HL-60 (cell line): ENCODE measurements around the gene TRIP4.
A peak's percentile ranks its signal among the peaks of the same experiment; 100 is the strongest.

ENCODE experiments used
- DNase-seq, 2 experiments: peaks; one replicate each; pipeline ENCODE4 v3.0.0-alpha.2; 2010 to 2020; ENCODE audit warnings: low read depth in 1 of 2, low spot score in 1 of 2
- H3K27ac ChIP-seq: fragments of 250-450 bp; sonication (Bioruptor Pico); replicated peaks from 2 replicates; pipeline ENCODE4 v1.5.1; 2020; ENCODE audit warnings: mild to moderate bottlenecking, moderate library complexity
- H3K27me3 ChIP-seq: fragments of 250-450 bp; sonication (Bioruptor Pico); 2 replicates; pipeline ENCODE4 v1.5.1; 2021; ENCODE audit warnings: mild to moderate bottlenecking, moderate library complexity; ENCODE audit not compliant: insufficient read depth, poor library complexity, severe bottlenecking
- H3K4me3 ChIP-seq: replicated peaks from 2 replicates; pipeline ENCODE4 v1.5.1; 2011; ENCODE audit warnings: mild to moderate bottlenecking, control low read depth, low read length; ENCODE audit not compliant: insufficient read depth
- GABPA ChIP-seq: IDR thresholded peaks from 2 replicates; pipeline ENCODE4 v1.6.1; 2012; ENCODE audit warnings: low read depth
- POLR2AphosphoS5 ChIP-seq: IDR thresholded peaks from 2 replicates; pipeline ENCODE4 v1.6.1; 2012; ENCODE audit warnings: low read depth
- REST ChIP-seq: IDR thresholded peaks from 2 replicates; pipeline ENCODE4 v1.6.1; 2012; ENCODE audit warnings: low read depth; ENCODE audit not compliant: insufficient replicate concordance
- SPI1 ChIP-seq: IDR thresholded peaks from 2 replicates; pipeline ENCODE4 v1.6.1; 2012; ENCODE audit warnings: low read depth, mild to moderate bottlenecking, borderline replicate concordance
- TF ChIP-seq, protein P1 (sequence below): IDR thresholded peaks from one replicate; pipeline ENCODE4 v1.5.1; 2011; ENCODE audit warnings: low read length, control low read depth, inconsistent platforms; ENCODE audit not compliant: insufficient read depth

TRIP4 gene

GRCh38 chr15:64501396-64501715, 113.7 kb downstream of the TRIP4 start:
- 0 out of 2 replicates have a peak overlapping the region, but pooled peaks have one; percentile 46 for H3K27ac ChIP-seq
- no peaks in the 10 kb centered on the region for H3K27me3 ChIP-seq
- H3K4me3 ChIP-seq: no peak overlapping the region
- no peak for TF ChIP-seq GABPA
- TF ChIP-seq SPI1: no peak
- no peak for TF ChIP-seq REST
- TF ChIP-seq POLR2AphosphoS5: no peak
- TF ChIP-seq, protein P1, sequence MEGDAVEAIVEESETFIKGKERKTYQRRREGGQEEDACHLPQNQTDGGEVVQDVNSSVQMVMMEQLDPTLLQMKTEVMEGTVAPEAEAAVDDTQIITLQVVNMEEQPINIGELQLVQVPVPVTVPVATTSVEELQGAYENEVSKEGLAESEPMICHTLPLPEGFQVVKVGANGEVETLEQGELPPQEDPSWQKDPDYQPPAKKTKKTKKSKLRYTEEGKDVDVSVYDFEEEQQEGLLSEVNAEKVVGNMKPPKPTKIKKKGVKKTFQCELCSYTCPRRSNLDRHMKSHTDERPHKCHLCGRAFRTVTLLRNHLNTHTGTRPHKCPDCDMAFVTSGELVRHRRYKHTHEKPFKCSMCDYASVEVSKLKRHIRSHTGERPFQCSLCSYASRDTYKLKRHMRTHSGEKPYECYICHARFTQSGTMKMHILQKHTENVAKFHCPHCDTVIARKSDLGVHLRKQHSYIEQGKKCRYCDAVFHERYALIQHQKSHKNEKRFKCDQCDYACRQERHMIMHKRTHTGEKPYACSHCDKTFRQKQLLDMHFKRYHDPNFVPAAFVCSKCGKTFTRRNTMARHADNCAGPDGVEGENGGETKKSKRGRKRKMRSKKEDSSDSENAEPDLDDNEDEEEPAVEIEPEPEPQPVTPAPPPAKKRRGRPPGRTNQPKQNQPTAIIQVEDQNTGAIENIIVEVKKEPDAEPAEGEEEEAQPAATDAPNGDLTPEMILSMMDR: no peak
- no peak for DNase-seq

DNA sequence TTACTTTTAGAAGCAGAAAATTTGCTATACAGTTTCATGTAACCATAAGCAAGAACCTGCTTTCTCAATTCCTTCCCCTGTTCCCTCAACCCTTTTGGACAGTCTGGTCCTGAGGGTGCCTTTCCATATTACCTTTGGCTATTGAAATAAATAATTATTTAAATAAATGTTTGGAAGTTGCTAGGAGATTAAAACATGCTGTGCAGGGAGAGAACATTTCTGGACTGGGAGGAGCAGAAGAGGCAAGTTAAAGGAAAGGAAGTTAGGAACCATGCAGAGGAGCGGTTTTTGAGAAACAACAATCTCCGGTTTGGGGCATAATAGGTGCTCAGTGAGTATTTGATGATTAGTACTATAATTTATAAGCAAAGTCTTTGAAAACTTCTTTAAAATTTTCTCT, 114.5 kb downstream of the TRIP4 start:
- no peak for DNase-seq
- H3K27ac ChIP-seq: peak overlapping the region; percentile 46
- H3K27me3 ChIP-seq: no peaks in the 10 kb centered on the region
- H3K4me3 ChIP-seq: no peak overlapping the region
- TF ChIP-seq REST (no peak), POLR2AphosphoS5 (no peak), SPI1 (no peak), GABPA (no peak)
- TF ChIP-seq, protein P1: no peak

- peak in 1 of 2 experiments; percentile 23 for DNase-seq
- H3K27me3 ChIP-seq: no peaks in the 10 kb centered on the region
- TF ChIP-seq POLR2AphosphoS5 (no peak), GABPA (no peak), SPI1 (no peak), REST (no peak)
- TF ChIP-seq, protein P1: no peak
- H3K27ac ChIP-seq: peak overlapping the region; percentile 46
- no peak overlapping the region for H3K4me3 ChIP-seq
These were observed 114.9 kb downstream of the TRIP4 start for GRCh38 chr15:64502551-64502950.
